OCI-LY3 (cell line): Measurements from ENCODE around the gene OARD1.

ENCODE experiments used
- H2AFZ ChIP-seq: fragments of 200-600, 300-600 bp; shearing (Covaris generic); 2 replicates; pipeline ENCODE4 v1.6.0; 2014; ENCODE audit warnings: antibody characterized with exemption, low read depth, low read length
- H3K27ac ChIP-seq: fragments of 200-600, 300-600 bp; sonication (generic); 2 replicates; pipeline ENCODE4 v1.5.1; 2014; ENCODE audit warnings: mild to moderate bottlenecking, low read length, moderate library complexity, mixed read lengths
- H3K27me3 ChIP-seq: fragments of 200-600, 300-600 bp; sonication (generic); 2 replicates; pipeline ENCODE4 v1.6.1; 2014; ENCODE audit warnings: low read depth, low read length, mixed read lengths
- H3K36me3 ChIP-seq: fragments of 200-600, 300-600 bp; sonication (generic); replicated peaks from 2 replicates; pipeline ENCODE3; 2014; ENCODE audit warnings: low read depth, low read length, mixed read lengths
- H3K4me1 ChIP-seq: fragments of 300-600, 200-600 bp; sonication (generic); 2 replicates; pipeline ENCODE4 v1.6.1; 2014; ENCODE audit warnings: low read length, mixed read lengths
- H3K4me2 ChIP-seq: fragments of 200-600, 300-600 bp; sonication (generic); 2 replicates; pipeline ENCODE4 v1.6.1; 2014; ENCODE audit warnings: low read length, mixed read lengths
- H3K4me3 ChIP-seq: fragments of 300-600, 200-600 bp; sonication (generic); 2 replicates; pipeline ENCODE4 v1.5.1; 2014; ENCODE audit warnings: antibody characterized with exemption, mild to moderate bottlenecking, low read length, moderate library complexity
- H3K79me2 ChIP-seq: fragments of 300-600, 200-600 bp; shearing (Covaris generic); 2 replicates; pipeline ENCODE4 v1.6.1; 2014; ENCODE audit warnings: mild to moderate bottlenecking, low read length, mixed read lengths
- H3K9ac ChIP-seq: fragments of 300-600, 200-600 bp; shearing (Covaris generic); 2 replicates; pipeline ENCODE4 v1.6.0; 2014; ENCODE audit warnings: mild to moderate bottlenecking, low read length, moderate library complexity
- H3K9me3 ChIP-seq: fragments of 200-600, 300-600 bp; shearing (Covaris generic); 2 replicates; pipeline ENCODE4 v1.6.1; 2014; ENCODE audit warnings: low read length, mixed read lengths; ENCODE audit not compliant: insufficient read depth
- H4K20me1 ChIP-seq: fragments of 200-600, 300-600 bp; sonication (generic); 2 replicates; pipeline ENCODE4 v1.6.1; 2016; ENCODE audit warnings: low read length, mixed read lengths; ENCODE audit not compliant: insufficient read depth
- CTCF ChIP-seq: fragments of 200-600, 300-600 bp; sonication (generic); IDR thresholded peaks from 2 replicates; pipeline ENCODE4 v1.5.1; 2014; ENCODE audit warnings: antibody characterized with exemption, low read length, low read depth
- EZH2phosphoT487 ChIP-seq: fragments of 200-600 bp; shearing (Covaris generic); IDR thresholded peaks from 2 replicates; pipeline ENCODE4 v1.6.1; 2018; ENCODE audit warnings: antibody characterized with exemption, mixed run types, low read depth

Gene OARD1

GRCh38 chr6:41042226-41043055 lies 29.7 kb downstream of the OARD1 start, which contains the start of gene TSPO2:
Gene TSPO2 (plus strand): TSS chr6:41042467. CDS start chr6:41042986, 519 bp downstream.
- Histone ChIP-seq H3K9ac (no peak within 1 kb of the TSS), H2AFZ (no peak within 1 kb of the TSS), H4K20me1 (no peaks in the 10 kb centered on the region), H3K79me2 (no peaks in the 10 kb centered on the region), H3K9me3 (no peaks in the 10 kb centered on the region), H3K4me2 (no peak within 1 kb of the TSS), H3K27ac (no peak within 1 kb of the TSS), H3K4me1 (peaks cover 18% of the 10 kb centered on the region), H3K27me3 (peaks cover 13% of the 10 kb centered on the region; the same call in 1 of the 2 replicates), H3K4me3 (no peak within 1 kb of the TSS), H3K36me3 (no peaks in the 10 kb centered on the region)
- TF ChIP-seq EZH2phosphoT487 = no peak
- no peak for TF ChIP-seq CTCF

DNA sequence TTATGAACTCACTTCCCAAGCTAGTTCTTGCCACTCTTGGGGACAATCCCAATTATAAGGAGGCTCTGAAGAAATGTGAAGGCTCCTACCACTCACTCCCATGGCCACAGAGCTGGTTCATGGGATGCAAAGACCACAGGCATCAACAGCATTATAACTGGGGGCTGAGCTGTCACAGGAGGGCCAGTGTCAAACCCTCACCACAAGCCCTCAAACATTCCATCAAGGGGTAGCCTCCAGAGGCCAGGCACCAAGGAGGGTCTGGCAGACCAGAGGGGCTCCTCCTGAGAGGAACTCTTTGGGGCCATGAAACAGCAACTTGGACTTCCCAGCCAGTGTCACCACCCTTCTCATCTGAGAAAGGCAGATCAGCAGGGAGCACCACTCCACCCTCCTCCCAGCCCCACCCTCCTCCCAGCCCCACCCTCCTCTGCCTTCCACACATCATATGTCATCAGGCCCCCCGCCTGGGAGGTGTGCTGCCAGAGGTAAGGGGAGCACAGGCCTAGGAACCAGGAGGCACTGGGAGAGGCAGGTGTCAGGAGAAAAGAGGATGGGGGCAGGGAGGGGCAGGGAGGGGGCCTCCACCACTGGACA lies 31.1 kb downstream of the OARD1 start:
- no peak overlapping the region for H3K4me3 ChIP-seq
- no peak overlapping the region for H3K27ac ChIP-seq
- TF ChIP-seq EZH2phosphoT487 (no peak), CTCF (no peak)
- no peaks in the 10 kb centered on the region for H3K36me3 ChIP-seq
- peaks cover 23% of the 10 kb centered on the region; the same call in 1 of the 2 replicates for H3K27me3 ChIP-seq
- peak overlapping the region; percentile 55 for H3K4me2 ChIP-seq
- H3K4me1 ChIP-seq = peaks cover 18% of the 10 kb centered on the region
- no peak overlapping the region for H2AFZ ChIP-seq
- H3K79me2 ChIP-seq = no peaks in the 10 kb centered on the region
- no peak overlapping the region for H3K9ac ChIP-seq
- no peaks in the 10 kb centered on the region for H4K20me1 ChIP-seq
- H3K9me3 ChIP-seq = no peaks in the 10 kb centered on the region

- H3K4me3 ChIP-seq = peak overlapping the region; percentile 18; the same call in 1 of the 2 replicates
- no peak overlapping the region; the same call in 1 of the 2 replicates for H2AFZ ChIP-seq
- H3K9ac ChIP-seq = peak overlapping the region; percentile 12; the same call in 1 of the 2 replicates
- H3K4me2 ChIP-seq = peak overlapping the region; percentile 55
- no peak overlapping the region for H3K27ac ChIP-seq
- no peaks in the 10 kb centered on the region for H3K36me3 ChIP-seq
- no peak for TF ChIP-seq CTCF
- no peak for TF ChIP-seq EZH2phosphoT487
- H4K20me1 ChIP-seq = no peaks in the 10 kb centered on the region
- H3K9me3 ChIP-seq = no peaks in the 10 kb centered on the region
- peaks cover 18% of the 10 kb centered on the region for H3K4me1 ChIP-seq
- peaks cover 23% of the 10 kb centered on the region; the same call in 1 of the 2 replicates for H3K27me3 ChIP-seq
- no peaks in the 10 kb centered on the region for H3K79me2 ChIP-seq
These were observed 31.8 kb downstream of the OARD1 start for GRCh38 chr6:41040101-41040939.
